WERI-Rb-1 (cell line): ENCODE results near the gene ANKRD49.

ENCODE experiments used
- DNase-seq: peaks from one replicate; pipeline ENCODE4 v3.0.0-alpha.2; 2020
- H3K27ac ChIP-seq: fragments of 250-450 bp; sonication (Bioruptor Pico); 2 replicates; pipeline ENCODE4 v1.5.1; 2020; ENCODE audit warnings: mild to moderate bottlenecking, moderate library complexity
- H3K27me3 ChIP-seq: fragments of 250-450 bp; sonication (Bioruptor Pico); 2 replicates; pipeline ENCODE4 v1.5.1; 2021; ENCODE audit warnings: mild to moderate bottlenecking, low read depth, moderate library complexity; ENCODE audit not compliant: insufficient read depth, severe bottlenecking
- H3K36me3 ChIP-seq: fragments of 250-450 bp; sonication (Bioruptor Pico); 2 replicates; pipeline ENCODE4 v1.5.1; 2020; ENCODE audit warnings: mild to moderate bottlenecking, moderate library complexity
- H3K4me3 ChIP-seq: 2 replicates; pipeline ENCODE4 v1.5.1; 2011; ENCODE audit warnings: low read depth, mild to moderate bottlenecking, control low read depth, low read length
- H3K9me3 ChIP-seq: fragments of 250-450 bp; sonication (Bioruptor Pico); 2 replicates; pipeline ENCODE4 v1.5.1; 2021; ENCODE audit warnings: mild to moderate bottlenecking, moderate library complexity; ENCODE audit not compliant: severe bottlenecking
- TF ChIP-seq, protein P1 (sequence below): IDR thresholded peaks from 2 replicates; pipeline ENCODE4 v1.5.1; 2011; ENCODE audit warnings: low read depth, mild to moderate bottlenecking, control low read depth, inconsistent platforms, low read length

ANKRD49 gene

DNA sequence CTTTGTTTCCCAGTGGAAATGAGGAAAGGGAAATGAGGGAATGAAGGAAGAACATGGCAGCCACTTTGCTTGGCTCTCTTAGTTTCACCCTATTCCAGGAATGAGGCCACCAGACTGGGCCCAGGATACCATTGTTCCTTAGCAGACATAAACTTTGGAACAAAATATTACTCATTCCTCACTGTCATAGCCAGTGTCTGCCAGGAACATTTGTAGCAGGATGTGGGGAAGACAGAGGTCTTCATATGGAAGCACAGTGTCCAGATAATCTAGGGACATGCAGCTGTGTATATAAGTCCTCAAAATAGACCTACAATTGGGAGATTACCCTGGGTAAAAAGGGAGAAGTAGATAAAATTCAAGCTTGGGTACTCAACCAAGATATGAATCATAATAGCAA lies 34.8 kb downstream of the ANKRD49 start:
- TF ChIP-seq, protein P1, sequence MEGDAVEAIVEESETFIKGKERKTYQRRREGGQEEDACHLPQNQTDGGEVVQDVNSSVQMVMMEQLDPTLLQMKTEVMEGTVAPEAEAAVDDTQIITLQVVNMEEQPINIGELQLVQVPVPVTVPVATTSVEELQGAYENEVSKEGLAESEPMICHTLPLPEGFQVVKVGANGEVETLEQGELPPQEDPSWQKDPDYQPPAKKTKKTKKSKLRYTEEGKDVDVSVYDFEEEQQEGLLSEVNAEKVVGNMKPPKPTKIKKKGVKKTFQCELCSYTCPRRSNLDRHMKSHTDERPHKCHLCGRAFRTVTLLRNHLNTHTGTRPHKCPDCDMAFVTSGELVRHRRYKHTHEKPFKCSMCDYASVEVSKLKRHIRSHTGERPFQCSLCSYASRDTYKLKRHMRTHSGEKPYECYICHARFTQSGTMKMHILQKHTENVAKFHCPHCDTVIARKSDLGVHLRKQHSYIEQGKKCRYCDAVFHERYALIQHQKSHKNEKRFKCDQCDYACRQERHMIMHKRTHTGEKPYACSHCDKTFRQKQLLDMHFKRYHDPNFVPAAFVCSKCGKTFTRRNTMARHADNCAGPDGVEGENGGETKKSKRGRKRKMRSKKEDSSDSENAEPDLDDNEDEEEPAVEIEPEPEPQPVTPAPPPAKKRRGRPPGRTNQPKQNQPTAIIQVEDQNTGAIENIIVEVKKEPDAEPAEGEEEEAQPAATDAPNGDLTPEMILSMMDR = no peak
- no peak for DNase-seq

GRCh38 chr11:94532211-94532610 lies 38.4 kb downstream of the ANKRD49 start:
- TF ChIP-seq, protein P1 = no peak
- Histone ChIP-seq H3K36me3 (no peaks in the 10 kb centered on the region), H3K27me3 (no peaks in the 10 kb centered on the region), H3K4me3 (no peak overlapping the region), H3K27ac (no peak overlapping the region), H3K9me3 (no peaks in the 10 kb centered on the region)
- DNase-seq = no peak

More for the DNA sequence above, 34.8 kb downstream of the ANKRD49 start:
- Histone ChIP-seq H3K9me3 (no peaks in the 10 kb centered on the region), H3K27ac (no peak overlapping the region), H3K36me3 (no peaks in the 10 kb centered on the region), H3K27me3 (no peaks in the 10 kb centered on the region), H3K4me3 (no peak overlapping the region)

- Histone ChIP-seq H3K27me3 (no peaks in the 10 kb centered on the region), H3K36me3 (no peaks in the 10 kb centered on the region), H3K27ac (no peak overlapping the region), H3K4me3 (no peak overlapping the region), H3K9me3 (no peaks in the 10 kb centered on the region)
- DNase-seq = no peak
- TF ChIP-seq, protein P1 = no peak
Observed at GRCh38 chr11:94533206-94533605, 39.4 kb downstream of the ANKRD49 start.

DNA sequence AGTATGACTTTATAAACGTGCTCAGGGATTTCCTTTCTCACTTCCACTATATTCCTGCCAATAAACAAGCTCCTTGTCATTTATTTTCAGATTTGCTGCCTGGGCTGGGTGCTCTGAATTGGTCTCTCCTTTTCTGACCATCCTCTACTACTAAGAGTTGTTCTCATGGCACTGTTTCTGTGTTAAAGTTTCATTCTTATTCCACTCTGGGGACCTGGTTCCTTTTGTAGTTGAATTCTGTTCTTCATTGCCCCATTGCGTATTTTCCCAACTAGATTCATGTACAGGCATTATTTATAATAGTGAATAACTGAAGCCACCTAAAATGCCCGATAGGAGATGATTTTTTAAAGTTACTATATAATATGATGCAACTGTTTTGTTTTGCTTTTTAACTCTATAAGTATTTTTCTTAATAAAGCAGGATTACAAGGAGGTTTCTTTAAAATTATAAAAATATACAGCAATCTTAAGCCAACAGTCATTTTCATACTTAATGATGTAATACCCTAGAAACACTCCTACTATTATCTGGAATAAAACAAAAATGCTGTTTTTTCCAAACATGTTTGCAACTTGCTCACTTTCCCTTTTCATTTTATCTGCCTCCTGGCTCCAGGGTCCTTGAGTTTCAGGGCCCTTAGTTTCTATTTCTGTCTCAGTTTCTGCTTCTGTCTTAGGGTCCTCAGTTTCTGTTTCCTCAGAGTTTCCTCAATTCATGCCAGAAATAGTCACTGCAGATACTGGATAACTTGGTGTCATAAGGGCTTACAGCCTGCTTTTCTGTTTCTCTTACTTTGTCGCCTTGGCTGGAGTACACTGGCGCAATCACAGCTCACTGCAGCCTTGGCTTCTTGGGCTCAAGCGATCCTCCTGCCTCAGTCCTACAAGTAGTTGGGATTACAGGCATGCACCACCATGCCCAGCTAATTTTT lies 40.2 kb downstream of the ANKRD49 start:
- no peak for DNase-seq
- H3K27ac ChIP-seq = no peak overlapping the region
- no peaks in the 10 kb centered on the region for H3K27me3 ChIP-seq
- no peaks in the 10 kb centered on the region for H3K36me3 ChIP-seq
- H3K9me3 ChIP-seq = no peaks in the 10 kb centered on the region
- TF ChIP-seq, protein P1 = no peak
- H3K4me3 ChIP-seq = no peak overlapping the region

DNA sequence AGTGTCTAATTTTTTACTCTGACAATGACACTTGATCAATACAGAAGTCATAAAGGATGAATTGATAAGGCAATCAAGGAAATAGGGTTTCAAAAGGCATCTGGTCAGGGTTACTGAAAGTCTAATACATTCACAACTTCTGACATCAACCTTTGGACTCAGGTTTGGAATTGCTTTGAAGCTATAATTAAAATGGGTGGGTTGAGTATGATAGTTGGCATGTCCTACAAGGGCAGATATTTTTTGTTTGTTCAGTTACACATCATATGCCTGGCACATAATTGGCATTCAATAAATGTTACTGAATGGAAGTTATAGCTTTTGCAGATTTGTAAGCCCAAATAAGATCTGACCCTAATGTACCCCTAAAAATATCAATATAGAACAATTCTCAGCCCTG lies 42.6 kb downstream of the ANKRD49 start:
- H3K27ac ChIP-seq = no peak overlapping the region
- H3K36me3 ChIP-seq = no peaks in the 10 kb centered on the region
- H3K27me3 ChIP-seq = no peaks in the 10 kb centered on the region
- no peak overlapping the region for H3K4me3 ChIP-seq
- TF ChIP-seq, protein P1 = no peak
- no peak for DNase-seq
- H3K9me3 ChIP-seq = no peaks in the 10 kb centered on the region
